Lung (tissue), 12 donors: Measurements from ENCODE around the gene TRMT112. TPM values are rescaled to one million over a fixed set of nuclear protein-coding genes. Genes with fewer than 3 reads are reported as not detected.
A peak's percentile ranks its signal among the peaks of the same experiment; 100 is the strongest.
"Not testable (repeated sequence)": the region's sequence is repeated elsewhere in the genome, so short reads cannot be mapped to it uniquely, and the experiment has no call there.

Experiments
- ATAC-seq: fragments of 200-7000 bp; cut with Tn5 transposase; one replicate; pipeline ENCODE4 v1.9.1; 2020; ENCODE audit warnings: moderate number of reproducible peaks; ENCODE audit not compliant: insufficient read depth, low FRiP score
- DNase-seq, 3 donors: peaks; one replicate each; pipeline ENCODE4 v3.0.0-alpha.2; 2013 to 2017
- H3K27ac ChIP-seq, 2 donors: one replicate each; pipeline ENCODE4 v1.5.1; 2013; ENCODE audit warnings: mild to moderate bottlenecking in 2 of 2, moderate library complexity in 2 of 2, control low read depth in 1 of 2, inconsistent platforms in 1 of 2, low read depth in 1 of 2, low read length in 1 of 2
- H3K27me3 ChIP-seq, 3 donors: one replicate each; pipeline ENCODE4 v1.5.1; 2013; ENCODE audit warnings: low read length in 2 of 3; ENCODE audit not compliant: control insufficient read depth in 3 of 3, insufficient read depth in 3 of 3
- H3K36me3 ChIP-seq, 4 donors: one replicate each; pipeline ENCODE4 v1.5.1; 2013; ENCODE audit warnings: low read length in 4 of 4, mild to moderate bottlenecking in 1 of 4, moderate library complexity in 1 of 4; ENCODE audit not compliant: control insufficient read depth in 4 of 4, insufficient read depth in 4 of 4
- H3K4me1 ChIP-seq, 5 donors: one replicate each; pipeline ENCODE4 v1.5.1; 2013; ENCODE audit warnings: low read length in 5 of 5, mild to moderate bottlenecking in 2 of 5, moderate library complexity in 1 of 5; ENCODE audit not compliant: control insufficient read depth in 5 of 5, insufficient read depth in 5 of 5
- H3K4me3 ChIP-seq: one replicate; pipeline ENCODE4 v1.5.1; 2013; ENCODE audit warnings: mild to moderate bottlenecking, control low read depth, moderate library complexity
- H3K9ac ChIP-seq, 2 donors: one replicate each; pipeline ENCODE4 v1.5.1; 2013; ENCODE audit warnings: low read length in 2 of 2, control low read depth in 1 of 2; ENCODE audit not compliant: insufficient read depth in 1 of 2
- H3K9me3 ChIP-seq, 4 donors: one replicate each; pipeline ENCODE4 v1.5.1; 2013; ENCODE audit warnings: low read length in 3 of 4, mild to moderate bottlenecking in 1 of 4, moderate library complexity in 1 of 4; ENCODE audit not compliant: control insufficient read depth in 4 of 4, insufficient read depth in 3 of 4
- WGBS, 2 donors: extraction: QIAGEN DNeasy Blood & Tissue Kit; methylation state at CpG; one replicate each; pipeline ENCODE4 v1.1.7; 2013; 5-methylcytosine and 5-hydroxymethylcytosine counted together
- polyA plus RNA-seq, 2 donors: library from polyadenylated mRNA; stranded (reverse); fragments of 200-250 nt; gene quantifications; one replicate each; pipeline ENCODE4 v1.2.1, GENCODE V29; 2013
- total RNA-seq, 2 donors: library from RNA; depleted of rRNA in 1 of 2; stranded (reverse); fragments of >200 nt in 1 of 2; gene quantifications; one replicate each; pipeline ENCODE4 v1.2.1, GENCODE V29; 2014 to 2021
- TF ChIP-seq, protein P1 (sequence below): IDR thresholded peaks from 2 replicates; pipeline ENCODE4 v1.5.1; 2012; ENCODE audit warnings: mild to moderate bottlenecking; ENCODE audit errors: control extremely low read depth, extremely low read depth
- donor health status: control.
- donor health status: control.
- donor health status: Bipolar disorder and iron deficiency.
- donor health status: healthy.
- donor health status: DM: yes; HTN: yes; CAD: no.

TRMT112 gene
- total and polyA plus RNA-seq, 4 donors, result 154 to 484 (median 205) TPM

DNA sequence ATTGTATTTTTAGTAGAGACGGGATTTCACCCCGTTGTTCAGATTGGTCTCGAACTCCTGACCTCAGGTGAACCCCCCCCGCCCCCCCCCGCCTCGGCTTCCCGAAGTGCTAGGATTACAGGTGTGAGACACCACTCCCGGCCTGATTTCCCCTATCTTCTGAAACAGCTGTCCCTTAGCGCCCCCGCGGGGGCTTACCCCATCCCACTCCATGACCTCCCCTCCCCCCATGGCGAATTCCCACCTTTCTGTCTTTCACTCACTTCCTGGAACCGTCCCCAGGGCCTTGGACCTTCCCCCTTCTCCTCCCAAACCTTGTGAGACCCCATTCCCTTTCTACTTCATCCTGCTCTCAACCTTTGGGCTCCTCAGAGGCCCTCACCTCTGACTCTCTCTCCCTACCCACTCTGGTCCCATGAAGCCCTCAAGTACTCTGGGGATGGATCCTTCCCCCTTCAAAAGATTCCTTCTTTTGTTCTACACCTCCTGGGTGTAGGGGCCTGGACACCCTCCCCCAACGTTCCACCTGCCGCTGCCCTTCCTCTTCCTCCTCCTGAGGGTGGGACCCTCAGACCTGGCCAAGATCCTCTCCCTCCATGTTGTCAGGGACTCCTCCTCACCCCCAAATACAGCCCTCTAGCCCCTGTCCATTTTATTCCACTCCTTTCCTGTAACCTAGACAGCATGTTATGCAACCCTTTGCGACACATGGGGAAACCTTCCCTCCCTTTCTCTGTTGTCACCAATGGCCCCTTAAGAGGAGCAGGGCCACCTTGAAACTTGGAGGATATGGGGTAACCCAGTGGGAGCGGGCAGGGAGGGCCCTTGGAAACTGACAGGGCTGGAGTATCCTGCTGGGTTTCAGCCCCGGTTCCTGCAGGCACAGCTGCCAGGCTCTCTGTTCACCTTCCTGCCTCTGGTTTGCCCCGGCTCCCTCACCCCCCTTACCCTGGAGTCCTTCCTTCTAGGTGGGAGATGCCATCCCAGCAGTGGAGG is 1.7 kb upstream of the TRMT112 start:
- DNase-seq, result no peak
- TF ChIP-seq, protein P1, sequence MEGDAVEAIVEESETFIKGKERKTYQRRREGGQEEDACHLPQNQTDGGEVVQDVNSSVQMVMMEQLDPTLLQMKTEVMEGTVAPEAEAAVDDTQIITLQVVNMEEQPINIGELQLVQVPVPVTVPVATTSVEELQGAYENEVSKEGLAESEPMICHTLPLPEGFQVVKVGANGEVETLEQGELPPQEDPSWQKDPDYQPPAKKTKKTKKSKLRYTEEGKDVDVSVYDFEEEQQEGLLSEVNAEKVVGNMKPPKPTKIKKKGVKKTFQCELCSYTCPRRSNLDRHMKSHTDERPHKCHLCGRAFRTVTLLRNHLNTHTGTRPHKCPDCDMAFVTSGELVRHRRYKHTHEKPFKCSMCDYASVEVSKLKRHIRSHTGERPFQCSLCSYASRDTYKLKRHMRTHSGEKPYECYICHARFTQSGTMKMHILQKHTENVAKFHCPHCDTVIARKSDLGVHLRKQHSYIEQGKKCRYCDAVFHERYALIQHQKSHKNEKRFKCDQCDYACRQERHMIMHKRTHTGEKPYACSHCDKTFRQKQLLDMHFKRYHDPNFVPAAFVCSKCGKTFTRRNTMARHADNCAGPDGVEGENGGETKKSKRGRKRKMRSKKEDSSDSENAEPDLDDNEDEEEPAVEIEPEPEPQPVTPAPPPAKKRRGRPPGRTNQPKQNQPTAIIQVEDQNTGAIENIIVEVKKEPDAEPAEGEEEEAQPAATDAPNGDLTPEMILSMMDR, result no peak
- peaks cover 0 to 16% (median 3%) of the 10 kb centered on the region in 5 donors for H3K4me1 ChIP-seq

DNA sequence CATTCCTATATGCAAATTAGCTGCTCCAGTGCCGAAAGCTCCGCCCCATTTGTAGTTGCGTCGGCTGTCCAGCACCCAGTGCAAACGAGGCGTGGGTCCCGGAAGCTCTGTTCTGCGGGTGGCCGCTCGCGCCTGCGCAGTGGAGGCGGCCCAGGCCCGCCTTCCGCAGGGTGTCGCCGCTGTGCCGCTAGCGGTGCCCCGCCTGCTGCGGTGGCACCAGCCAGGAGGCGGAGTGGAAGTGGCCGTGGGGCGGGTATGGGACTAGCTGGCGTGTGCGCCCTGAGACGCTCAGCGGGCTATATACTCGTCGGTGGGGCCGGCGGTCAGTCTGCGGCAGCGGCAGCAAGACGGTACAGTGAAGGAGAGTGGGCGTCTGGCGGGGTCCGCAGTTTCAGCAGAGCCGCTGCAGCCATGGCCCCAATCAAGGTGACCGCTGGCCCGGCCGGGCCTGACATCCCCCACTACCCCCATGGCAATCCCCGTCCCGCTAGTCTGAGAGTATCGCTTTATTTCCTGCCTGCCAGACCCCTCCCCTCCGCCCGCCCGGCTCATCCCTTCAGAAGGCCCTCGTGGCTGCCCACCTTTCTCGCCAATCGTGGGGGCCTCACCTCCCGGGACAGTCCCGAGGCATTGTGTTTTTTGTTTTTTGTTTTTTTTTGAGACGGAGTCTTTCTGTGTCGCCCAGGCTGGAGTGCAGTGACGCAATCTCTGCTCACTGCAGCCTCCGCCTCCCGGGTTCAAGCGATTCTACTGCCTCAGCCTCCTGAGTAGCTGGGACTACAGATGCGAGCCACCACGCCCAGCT is 804 bp upstream of the TRMT112 start, which contains the start of gene PRDX5:
TSS of gene PRDX5 (plus strand) at position 161 of the 805 bp plus-strand sequence. CDS start at position 256, 95 bp downstream.
- no peaks in the 10 kb centered on the region for H3K27me3 ChIP-seq
- H3K36me3 ChIP-seq, result peaks cover 0 to 37% (median 6%) of the 10 kb centered on the region in 4 donors
- no peaks in the 10 kb centered on the region for H3K9me3 ChIP-seq
- ATAC-seq (peak; percentile 89), DNase-seq (peak; percentile 98 to 99 (median 98))
- H3K4me3 ChIP-seq, result peak within 1 kb of the TSS; percentile 77
- peaks cover 0 to 16% (median 3%) of the 10 kb centered on the region in 5 donors for H3K4me1 ChIP-seq
- H3K9ac ChIP-seq, result peak within 1 kb of the TSS; percentile 74 to 82
- WGBS, 2 donors, result 0% methylated on average over 55 to 61 of the region's 61 CpGs
- peak within 1 kb of the TSS; percentile 93 to 97 for H3K27ac ChIP-seq
- TF ChIP-seq, protein P1, result no peak

More for the DNA sequence above, 1.7 kb upstream of the TRMT112 start:
- H3K9ac ChIP-seq, result peak overlapping the region in 1 of 2 donors; percentile 75
- peak overlapping the region; percentile 93 to 97 for H3K27ac ChIP-seq
- peak overlapping the region; percentile 73 for H3K4me3 ChIP-seq
- ATAC-seq, result no peak
- peaks cover 0 to 37% (median 5%) of the 10 kb centered on the region in 4 donors for H3K36me3 ChIP-seq
- H3K27me3 ChIP-seq, result no peaks in the 10 kb centered on the region
- WGBS, 2 donors, result 11 to 18% methylated on average over 18 of the region's 19 CpGs
- no peaks in the 10 kb centered on the region for H3K9me3 ChIP-seq

DNA sequence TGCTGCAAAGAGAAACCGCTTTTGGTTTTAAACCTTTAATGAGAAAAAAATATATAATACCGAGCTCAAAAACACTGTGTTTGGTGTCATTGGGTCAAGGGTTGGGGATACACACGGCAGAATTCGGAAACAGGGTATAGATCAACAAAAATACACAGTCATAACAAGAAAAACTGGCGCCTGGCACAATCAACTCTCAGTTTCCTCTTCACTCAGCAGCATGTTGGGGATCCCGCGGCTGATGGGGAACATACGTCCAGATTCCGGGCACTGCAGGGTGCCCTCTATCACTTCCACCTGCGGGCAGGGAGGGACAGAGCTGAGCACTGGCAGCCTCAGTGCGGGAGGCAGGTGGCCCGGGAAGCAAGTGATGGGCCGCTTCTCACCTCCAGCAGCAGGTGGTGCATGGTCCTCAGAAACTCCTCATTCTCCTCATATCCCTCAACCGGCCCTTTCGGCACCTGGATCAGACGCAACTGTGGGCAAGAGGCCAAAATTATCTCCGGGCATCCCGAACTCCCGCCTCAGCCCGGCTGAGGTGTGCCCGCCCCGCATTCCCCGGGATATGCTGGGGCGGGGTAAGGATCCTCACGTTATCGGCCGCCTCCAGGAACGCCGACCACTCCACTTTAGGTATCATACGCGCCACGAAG is 561 bp downstream of the TRMT112 start:
- DNase-seq (no peak), ATAC-seq (no peak)
- 5 to 9% methylated on average over 32 of the region's 32 CpGs for WGBS, 2 donors
- TF ChIP-seq, protein P1, result no peak
- Histone ChIP-seq H3K27me3 (no peaks in the 10 kb centered on the region), H3K4me1 (peaks cover 0 to 16% (median 3%) of the 10 kb centered on the region in 5 donors), H3K27ac (peak overlapping the region; percentile 93 to 97), H3K9me3 (no peaks in the 10 kb centered on the region), H3K4me3 (peak overlapping the region; percentile 77), H3K36me3 (peaks cover 0 to 28% (median 6%) of the 10 kb centered on the region in 4 donors), H3K9ac (peak overlapping the region; percentile 73 to 82)

DNA sequence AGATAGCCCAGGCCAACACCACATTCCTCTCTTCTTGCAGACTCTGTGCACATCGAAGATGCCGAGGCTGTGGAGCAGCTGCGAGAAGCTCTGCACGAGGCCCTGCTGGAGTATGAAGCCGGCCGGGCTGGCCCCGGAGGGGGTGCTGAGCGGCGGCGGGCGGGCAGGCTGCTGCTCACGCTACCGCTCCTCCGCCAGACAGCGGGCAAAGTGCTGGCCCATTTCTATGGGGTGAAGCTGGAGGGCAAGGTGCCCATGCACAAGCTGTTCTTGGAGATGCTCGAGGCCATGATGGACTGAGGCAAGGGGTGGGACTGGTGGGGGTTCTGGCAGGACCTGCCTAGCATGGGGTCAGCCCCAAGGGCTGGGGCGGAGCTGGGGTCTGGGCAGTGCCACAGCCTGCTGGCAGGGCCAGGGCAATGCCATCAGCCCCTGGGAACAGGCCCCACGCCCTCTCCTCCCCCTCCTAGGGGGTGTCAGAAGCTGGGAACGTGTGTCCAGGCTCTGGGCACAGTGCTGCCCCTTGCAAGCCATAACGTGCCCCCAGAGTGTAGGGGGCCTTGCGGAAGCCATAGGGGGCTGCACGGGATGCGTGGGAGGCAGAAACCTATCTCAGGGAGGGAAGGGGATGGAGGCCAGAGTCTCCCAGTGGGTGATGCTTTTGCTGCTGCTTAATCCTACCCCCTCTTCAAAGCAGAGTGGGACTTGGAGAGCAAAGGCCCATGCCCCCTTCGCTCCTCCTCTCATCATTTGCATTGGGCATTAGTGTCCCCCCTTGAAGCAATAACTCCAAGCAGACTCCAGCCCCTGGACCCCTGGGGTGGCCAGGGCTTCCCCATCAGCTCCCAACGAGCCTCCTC is 1.5 kb downstream of the TRMT112 start:
- not testable (repeated sequence) for H3K9me3 ChIP-seq, ATAC-seq, DNase-seq, H3K4me3 ChIP-seq, H3K27me3 ChIP-seq, H3K9ac ChIP-seq
- peaks cover 0 to 16% (median 3%) of the 10 kb centered on the region in 5 donors for H3K4me1 ChIP-seq
- WGBS, 2 donors, result 83 to 92% methylated on average over 24 to 25 of the region's 25 CpGs
- peak overlapping the region in 1 of 2 donors; percentile 55 for H3K27ac ChIP-seq
- peaks cover 0 to 28% (median 6%) of the 10 kb centered on the region in 4 donors for H3K36me3 ChIP-seq
